Panc1 (cell line): ENCODE data around the gene NPM3. TPM values are rescaled to one million over a fixed set of nuclear protein-coding genes. Genes with fewer than 3 reads are reported as not detected.

Source experiments
- ATAC-seq: fragments of 200-7000 bp; cut with Tn5 transposase; 2 replicates; pipeline ENCODE4 v1.9.1; 2020; ENCODE audit warnings: mild to moderate bottlenecking, moderate library complexity
- BruUV-seq: library from RNA; stranded (reverse); fragments of 400-500 nt; replicated peaks from 2 replicates; lab custom pipeline; 2021; lab: Mats Ljungman, UMichigan
- CTCF ChIA-PET: fragments of 300-600 bp; sonication (Branson Sonifier 250); formaldehyde crosslinking; loops from one replicate; lab custom pipeline; 2022; ENCODE audit warnings: antibody characterized with exemption; lab: Charles Lee
- POLR2A ChIA-PET: fragments of 300-600 bp; sonication (Branson Sonifier 250); formaldehyde crosslinking; loops from one replicate; lab custom pipeline; 2022; ENCODE audit warnings: antibody characterized with exemption; lab: Charles Lee
- DNase-seq: peaks from one replicate; pipeline ENCODE4 v3.0.0-alpha.2; 2010; ENCODE audit warnings: low read depth, low spot score
- H3K27ac ChIP-seq: 2 replicates; pipeline ENCODE4 v1.5.1; 2011; ENCODE audit warnings: mild to moderate bottlenecking, low read length, inconsistent platforms
- H3K27me3 ChIP-seq: fragments of 200-500 bp; sonication (Bioruptor generic); 2 replicates; pipeline ENCODE4 v1.6.0; 2014; ENCODE audit warnings: low read length, inconsistent platforms; ENCODE audit not compliant: control insufficient read depth, insufficient read depth
- H3K36me3 ChIP-seq: fragments of 200-500 bp; sonication (Bioruptor generic); 2 replicates; pipeline ENCODE4 v1.5.1; 2014; ENCODE audit warnings: inconsistent platforms, mild to moderate bottlenecking, low read length, moderate library complexity; ENCODE audit not compliant: control insufficient read depth, insufficient read depth
- H3K4me1 ChIP-seq: 2 replicates; pipeline ENCODE4 v1.5.1; 2011; ENCODE audit warnings: inconsistent platforms, mild to moderate bottlenecking, low read length, moderate library complexity; ENCODE audit not compliant: control insufficient read depth, insufficient read depth
- H3K4me3 ChIP-seq, 2 experiments: 2 replicates each; pipeline ENCODE4 v1.5.1; 2011 to 2012; ENCODE audit warnings: low read depth in 2 of 2, low read length in 2 of 2, mild to moderate bottlenecking in 2 of 2, inconsistent platforms in 1 of 2, moderate library complexity in 1 of 2
- H3K9me3 ChIP-seq: fragments of 200-500 bp; sonication (Bioruptor generic); 2 replicates; pipeline ENCODE4 v1.5.1; 2014; ENCODE audit warnings: low read depth, mild to moderate bottlenecking, inconsistent platforms, low read length, moderate library complexity; ENCODE audit not compliant: control insufficient read depth, insufficient read depth
- POLR2AphosphoS5 ChIP-seq: IDR thresholded peaks from 2 replicates; pipeline ENCODE4 v1.6.1; 2012; ENCODE audit warnings: mild to moderate bottlenecking, low read depth, low read length, moderate library complexity
- SIN3A ChIP-seq: IDR thresholded peaks from 2 replicates; pipeline ENCODE4 v1.6.1; 2012; ENCODE audit warnings: low read depth, mild to moderate bottlenecking, low read length, moderate library complexity, borderline replicate concordance; ENCODE audit not compliant: insufficient read depth
- TCF7L2 ChIP-seq: IDR thresholded peaks from 2 replicates; pipeline ENCODE4 v1.6.1; 2011; ENCODE audit warnings: mild to moderate bottlenecking, low read depth, low read length, inconsistent platforms
- in situ Hi-C: cut with HindIII; loops from 2 replicates; pipeline ENCODE4 v1.10.0; 2016; ENCODE audit warnings: low sequenced_read_pairs, low pct_unique_long_range_greater_than_20kb
- intact Hi-C: fragments of 100-400 bp; cut with micrococcal nuclease; formaldehyde crosslinking; loops from one replicate; pipeline ENCODE4 v1.10.0; 2022; ENCODE audit not compliant: unreplicated experiment
- total RNA-seq: library from RNA; stranded (reverse); gene quantifications from one replicate; pipeline ENCODE4 v1.2.1, GENCODE V29; 2021; ENCODE audit not compliant: unreplicated experiment
- TF ChIP-seq, protein P1 (sequence below), 2 experiments: IDR thresholded peaks; 2 replicates each; pipeline ENCODE4 v1.6.1; 2011 to 2012; ENCODE audit warnings: low read depth in 2 of 2, control low read depth in 1 of 2, low read length in 1 of 2, mild to moderate bottlenecking in 1 of 2, moderate library complexity in 1 of 2; ENCODE audit not compliant: insufficient read depth in 1 of 2
- TF ChIP-seq, protein P2 (sequence below): fragments of 450-650 bp; IDR thresholded peaks from 2 replicates; pipeline ENCODE4 v1.5.1; 2017; ENCODE audit warnings: mild to moderate bottlenecking

The NPM3 gene
- total RNA-seq, 1 experiment from 2014 or later, result 109 TPM

DNA sequence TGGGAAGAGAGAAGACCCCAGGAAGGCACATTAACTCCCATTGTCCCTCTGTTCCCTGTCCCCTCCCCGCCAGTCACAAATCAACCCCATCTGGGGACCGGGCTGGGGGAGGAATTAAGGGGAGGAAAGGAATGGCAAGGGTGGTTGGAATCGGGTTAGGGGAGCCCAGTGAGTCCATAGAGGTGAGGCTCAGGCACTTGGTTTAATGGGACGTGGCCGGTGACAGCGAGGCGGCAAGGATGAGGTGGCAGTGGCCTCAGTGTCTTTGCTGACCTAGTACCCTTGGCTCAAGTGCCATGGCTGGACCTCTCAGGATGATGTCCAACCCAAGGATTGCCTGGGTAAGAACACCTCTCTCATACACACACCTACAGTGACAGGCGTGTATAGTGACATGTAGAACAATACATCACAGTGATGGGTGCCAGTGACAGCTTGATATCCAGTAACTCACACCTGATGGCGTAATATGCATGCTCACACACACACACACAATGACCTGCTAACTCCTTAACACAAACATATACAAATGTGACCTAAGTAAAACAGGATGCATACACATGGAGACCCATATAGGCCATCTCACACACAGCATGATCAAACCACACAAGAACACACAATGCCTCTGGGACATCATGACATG lies 48.0 kb upstream of the NPM3 start:
- Histone ChIP-seq H3K27me3 (no peaks in the 10 kb centered on the region), H3K9me3 (no peaks in the 10 kb centered on the region), H3K4me1 (peaks cover 12% of the 10 kb centered on the region), H3K36me3 (no peaks in the 10 kb centered on the region), H3K27ac (peak overlapping the region; percentile 86), H3K4me3 (peak overlapping the region; percentile 48 to 60)
- intact Hi-C loops, result no loop called here
- ChIA-PET POLR2A (interaction anchor here (0.6 kb wide), 2 partner anchors 13 to 142 kb away, joined by 3 to 7 read pairs; partner anchors contain the start of gene OGA), CTCF (no interaction called here)
- no TSS peak for BruUV-seq
- TF ChIP-seq TCF7L2 (no peak), SIN3A (no peak), POLR2AphosphoS5 (no peak)
- TF ChIP-seq, protein P1, sequence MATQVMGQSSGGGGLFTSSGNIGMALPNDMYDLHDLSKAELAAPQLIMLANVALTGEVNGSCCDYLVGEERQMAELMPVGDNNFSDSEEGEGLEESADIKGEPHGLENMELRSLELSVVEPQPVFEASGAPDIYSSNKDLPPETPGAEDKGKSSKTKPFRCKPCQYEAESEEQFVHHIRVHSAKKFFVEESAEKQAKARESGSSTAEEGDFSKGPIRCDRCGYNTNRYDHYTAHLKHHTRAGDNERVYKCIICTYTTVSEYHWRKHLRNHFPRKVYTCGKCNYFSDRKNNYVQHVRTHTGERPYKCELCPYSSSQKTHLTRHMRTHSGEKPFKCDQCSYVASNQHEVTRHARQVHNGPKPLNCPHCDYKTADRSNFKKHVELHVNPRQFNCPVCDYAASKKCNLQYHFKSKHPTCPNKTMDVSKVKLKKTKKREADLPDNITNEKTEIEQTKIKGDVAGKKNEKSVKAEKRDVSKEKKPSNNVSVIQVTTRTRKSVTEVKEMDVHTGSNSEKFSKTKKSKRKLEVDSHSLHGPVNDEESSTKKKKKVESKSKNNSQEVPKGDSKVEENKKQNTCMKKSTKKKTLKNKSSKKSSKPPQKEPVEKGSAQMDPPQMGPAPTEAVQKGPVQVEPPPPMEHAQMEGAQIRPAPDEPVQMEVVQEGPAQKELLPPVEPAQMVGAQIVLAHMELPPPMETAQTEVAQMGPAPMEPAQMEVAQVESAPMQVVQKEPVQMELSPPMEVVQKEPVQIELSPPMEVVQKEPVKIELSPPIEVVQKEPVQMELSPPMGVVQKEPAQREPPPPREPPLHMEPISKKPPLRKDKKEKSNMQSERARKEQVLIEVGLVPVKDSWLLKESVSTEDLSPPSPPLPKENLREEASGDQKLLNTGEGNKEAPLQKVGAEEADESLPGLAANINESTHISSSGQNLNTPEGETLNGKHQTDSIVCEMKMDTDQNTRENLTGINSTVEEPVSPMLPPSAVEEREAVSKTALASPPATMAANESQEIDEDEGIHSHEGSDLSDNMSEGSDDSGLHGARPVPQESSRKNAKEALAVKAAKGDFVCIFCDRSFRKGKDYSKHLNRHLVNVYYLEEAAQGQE (IDR thresholded peaks at IDR 0.05; ENCODE audit: insufficient read depth in 1 of 2, low read depth in 2 of 2, low read length in 1 of 2), result no peak
- TF ChIP-seq, protein P2, sequence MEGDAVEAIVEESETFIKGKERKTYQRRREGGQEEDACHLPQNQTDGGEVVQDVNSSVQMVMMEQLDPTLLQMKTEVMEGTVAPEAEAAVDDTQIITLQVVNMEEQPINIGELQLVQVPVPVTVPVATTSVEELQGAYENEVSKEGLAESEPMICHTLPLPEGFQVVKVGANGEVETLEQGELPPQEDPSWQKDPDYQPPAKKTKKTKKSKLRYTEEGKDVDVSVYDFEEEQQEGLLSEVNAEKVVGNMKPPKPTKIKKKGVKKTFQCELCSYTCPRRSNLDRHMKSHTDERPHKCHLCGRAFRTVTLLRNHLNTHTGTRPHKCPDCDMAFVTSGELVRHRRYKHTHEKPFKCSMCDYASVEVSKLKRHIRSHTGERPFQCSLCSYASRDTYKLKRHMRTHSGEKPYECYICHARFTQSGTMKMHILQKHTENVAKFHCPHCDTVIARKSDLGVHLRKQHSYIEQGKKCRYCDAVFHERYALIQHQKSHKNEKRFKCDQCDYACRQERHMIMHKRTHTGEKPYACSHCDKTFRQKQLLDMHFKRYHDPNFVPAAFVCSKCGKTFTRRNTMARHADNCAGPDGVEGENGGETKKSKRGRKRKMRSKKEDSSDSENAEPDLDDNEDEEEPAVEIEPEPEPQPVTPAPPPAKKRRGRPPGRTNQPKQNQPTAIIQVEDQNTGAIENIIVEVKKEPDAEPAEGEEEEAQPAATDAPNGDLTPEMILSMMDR, result no peak
- 0 out of 2 replicates have a peak, but pooled peaks have one; percentile 2 for ATAC-seq
- no peak for DNase-seq
- in situ Hi-C loops, result no loop called here

DNA sequence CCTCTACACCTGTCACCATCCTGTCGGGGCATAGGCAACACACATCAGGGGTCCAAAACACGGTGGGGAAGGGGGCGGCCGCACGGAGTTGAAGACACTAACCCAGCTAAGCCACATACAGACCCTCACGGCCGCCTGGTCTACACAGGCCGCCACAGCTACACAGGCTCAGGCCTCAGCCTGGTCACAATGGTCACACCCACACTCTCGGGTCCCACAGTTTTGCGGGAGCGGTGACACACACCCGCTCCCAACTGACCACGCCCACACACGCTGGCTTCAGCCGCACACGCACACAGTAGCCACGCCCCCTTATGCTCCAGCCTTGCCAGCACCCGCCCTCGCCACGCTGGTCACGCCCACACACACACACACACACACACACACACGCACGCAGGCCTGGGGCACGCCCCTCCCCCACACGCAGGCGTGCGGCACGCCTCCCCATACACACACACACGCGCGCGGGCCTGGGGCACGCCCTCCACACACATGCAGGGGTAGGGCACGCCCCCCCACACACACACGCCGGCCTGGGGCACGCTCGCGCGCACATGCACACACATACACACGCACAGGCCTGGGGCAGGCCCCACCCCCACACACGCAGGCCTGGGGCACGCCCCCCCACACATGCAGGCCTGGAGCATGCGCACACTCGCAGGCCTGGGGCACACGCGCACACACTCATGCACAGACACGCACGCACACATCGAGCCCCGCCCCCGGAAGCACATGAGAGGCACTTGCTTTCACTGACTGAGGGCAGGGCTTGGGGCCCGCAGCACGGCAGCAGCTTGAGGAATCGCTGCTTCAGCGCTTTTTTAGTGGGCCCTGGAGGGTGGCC lies 47.3 kb upstream of the NPM3 start:
- no peaks in the 10 kb centered on the region for H3K9me3 ChIP-seq
- peaks cover 12% of the 10 kb centered on the region for H3K4me1 ChIP-seq
- peak overlapping the region; percentile 48 to 60 for H3K4me3 ChIP-seq
- peak overlapping the region; percentile 86 for H3K27ac ChIP-seq
- TF ChIP-seq POLR2AphosphoS5, result 0 out of 2 replicates have a peak, but pooled peaks have one; percentile 43
- peak; percentile 74; the same call in 1 of the 2 replicates for TF ChIP-seq SIN3A
- TF ChIP-seq, protein P2, result no peak
- TF ChIP-seq TCF7L2, result no peak
- TF ChIP-seq, protein P1 (IDR thresholded peaks at IDR 0.05; ENCODE audit: insufficient read depth in 1 of 2, low read depth in 2 of 2, low read length in 1 of 2), result no peak
- no TSS peak for BruUV-seq
- ChIA-PET CTCF (no interaction called here), POLR2A (no interaction called here)
- H3K27me3 ChIP-seq, result no peaks in the 10 kb centered on the region
- ATAC-seq (peak; percentile 87), DNase-seq (no peak)
- in situ Hi-C loops, result no loop called here
- intact Hi-C loops, result no loop called here
- H3K36me3 ChIP-seq, result no peaks in the 10 kb centered on the region
